Fibroblast of skin of left biceps (primary cell): ENCODE results near the gene ZSWIM5.
"Not testable (repeated sequence)": the region's sequence is repeated elsewhere in the genome, so short reads cannot be mapped to it uniquely, and the experiment has no call there.

Experiments used
- DNase-seq, 2 experiments: peaks; one replicate each; pipeline ENCODE4 v3.0.0-alpha.2; 2013; ENCODE audit warnings: low read depth in 2 of 2

ZSWIM5 gene

DNA sequence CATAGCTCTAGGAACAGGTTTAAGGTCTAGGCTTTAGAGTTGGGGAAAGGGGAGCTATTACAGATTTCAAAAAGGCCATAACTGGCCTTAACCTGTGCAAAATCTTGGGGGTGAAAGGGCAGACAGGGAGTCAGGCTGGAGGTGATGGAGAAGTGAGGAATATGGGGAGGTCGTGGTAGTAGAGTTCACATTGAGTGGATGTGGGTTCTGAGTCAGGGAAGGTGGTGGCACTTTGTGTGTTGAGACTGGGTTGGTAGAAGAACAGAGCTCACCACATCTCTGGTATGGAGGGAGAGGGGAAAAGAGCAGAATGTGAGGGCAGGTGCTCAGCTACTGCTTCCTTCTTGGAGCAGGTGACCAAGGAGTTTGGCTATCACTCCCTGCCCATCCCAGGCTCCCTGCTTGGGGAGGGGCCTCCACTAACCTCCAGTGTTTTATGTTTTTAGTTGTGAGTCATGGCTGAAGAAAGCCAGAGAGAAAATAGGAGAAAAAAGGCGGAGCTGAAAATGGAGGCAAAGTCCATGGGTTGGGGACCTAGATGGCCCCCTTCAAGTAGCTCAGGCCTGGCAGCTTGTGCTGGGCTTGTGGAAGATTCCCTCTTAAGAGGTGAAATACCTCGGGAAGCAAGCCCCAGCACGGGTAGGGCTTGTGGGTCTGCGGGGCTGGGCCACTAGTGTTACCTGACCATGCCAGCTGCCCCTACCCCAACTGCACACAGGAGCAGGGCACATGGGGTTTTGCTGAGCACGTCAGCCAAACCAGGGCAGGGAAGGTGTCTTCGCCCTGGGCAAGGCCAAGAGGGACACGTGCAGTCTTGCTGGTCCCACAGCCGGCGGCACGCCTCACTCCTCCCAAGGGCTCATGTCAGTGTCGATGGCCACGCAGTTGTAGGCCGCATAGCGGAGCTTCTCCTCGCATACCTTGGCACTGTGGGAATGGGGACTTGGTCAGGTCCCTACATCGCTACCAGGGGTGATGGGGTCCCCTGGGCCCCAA is 203.5 kb downstream of the ZSWIM5 start:
- no peak for DNase-seq

DNA sequence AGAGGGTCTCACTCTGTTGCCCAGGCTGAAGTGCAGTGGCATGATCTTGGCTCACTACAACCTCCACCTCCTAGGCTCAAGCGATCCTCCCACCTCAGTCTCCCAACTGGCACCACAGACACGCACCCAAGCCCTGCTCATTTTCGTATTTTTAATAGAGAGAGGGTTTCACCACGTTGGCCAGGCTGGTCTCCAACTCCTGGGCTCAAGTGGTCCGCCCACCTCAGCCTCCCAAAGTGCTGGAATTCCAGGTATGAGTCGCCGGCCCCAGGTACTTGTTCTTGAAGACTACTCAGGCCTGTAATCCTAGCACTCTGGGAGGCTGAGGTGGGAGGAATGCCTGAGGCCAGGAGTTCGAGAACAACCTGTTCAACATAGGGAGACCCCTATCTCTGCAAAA is 204.8 kb downstream of the ZSWIM5 start:
- not testable (repeated sequence) for DNase-seq

DNA sequence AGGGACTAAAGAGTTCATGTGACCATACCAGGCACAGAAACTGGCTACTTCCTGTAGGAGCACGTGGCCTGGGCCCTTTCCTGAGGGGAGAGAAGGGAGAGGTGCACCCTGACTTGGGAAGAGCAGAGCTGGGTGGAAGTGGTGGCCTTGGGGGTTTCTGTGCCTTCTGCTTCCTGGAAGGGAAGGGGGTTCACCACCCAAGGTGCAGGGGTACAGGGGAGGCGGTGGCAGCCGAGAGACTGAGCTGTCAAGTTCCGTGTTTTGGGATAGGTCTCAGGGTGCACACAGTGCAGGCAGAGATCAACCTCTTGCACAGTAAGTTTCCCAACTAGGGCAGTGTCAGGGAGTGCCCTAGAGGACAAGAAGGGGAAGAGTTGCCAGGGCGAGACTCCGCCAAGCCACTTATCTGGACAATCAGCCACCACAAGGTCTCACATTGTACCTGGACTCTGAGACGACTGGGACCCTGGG is 205.4 kb downstream of the ZSWIM5 start:
- DNase-seq = no peak

DNA sequence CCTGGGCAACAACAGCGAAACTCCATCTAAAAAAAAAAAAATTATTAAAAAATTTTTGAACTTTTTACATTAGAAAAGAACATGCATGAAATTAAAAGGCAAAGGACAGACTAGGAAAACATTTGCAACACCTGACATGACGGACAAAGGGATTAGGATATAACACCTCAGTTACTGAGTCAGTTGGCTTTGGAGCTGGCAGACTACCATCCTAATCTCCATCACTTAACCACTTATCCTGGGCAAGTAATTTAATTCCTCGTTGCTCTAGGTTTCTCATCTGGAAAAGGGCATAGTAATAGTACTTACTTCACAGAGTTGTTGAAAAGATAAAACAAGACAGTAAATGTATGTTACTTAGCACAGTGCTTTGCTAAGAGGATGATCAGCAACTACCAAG is 207.2 kb downstream of the ZSWIM5 start:
- no peak for DNase-seq

DNA sequence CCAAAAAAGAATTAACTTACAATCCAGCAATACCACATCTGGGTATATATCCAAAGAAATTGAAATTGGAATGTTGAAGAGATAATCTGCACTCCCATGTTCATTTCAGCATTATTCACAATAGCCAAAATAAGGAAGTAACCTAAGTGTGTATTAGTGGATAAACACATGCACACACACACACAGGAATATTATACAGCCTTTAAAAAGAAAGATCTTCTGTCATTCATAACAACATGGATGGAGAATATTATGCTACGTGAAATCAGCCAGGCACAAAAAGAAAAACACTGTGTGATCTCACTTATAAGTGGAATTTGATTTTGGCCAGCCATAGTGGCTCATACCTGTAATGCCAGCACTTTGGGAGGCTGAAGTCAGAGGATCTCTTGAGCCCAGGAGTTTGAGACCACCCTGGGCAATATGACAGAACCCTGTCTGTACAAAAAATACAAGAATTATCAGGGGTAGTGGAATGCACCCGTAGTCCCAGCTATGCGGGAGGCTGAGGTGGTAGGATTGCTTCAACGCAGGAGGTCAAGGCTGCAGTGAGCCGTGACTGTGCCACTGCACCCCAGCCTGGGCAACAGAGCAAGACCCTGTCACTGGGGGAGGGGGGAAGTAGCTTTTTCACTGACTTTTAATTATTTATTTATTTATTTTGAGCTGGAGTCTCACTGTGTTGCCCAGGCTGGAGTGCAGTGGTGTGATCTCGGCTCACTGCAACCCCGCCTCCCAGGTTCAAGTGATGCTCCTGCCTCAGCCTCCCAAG is 210.8 kb downstream of the ZSWIM5 start:
- DNase-seq = no peak

DNA sequence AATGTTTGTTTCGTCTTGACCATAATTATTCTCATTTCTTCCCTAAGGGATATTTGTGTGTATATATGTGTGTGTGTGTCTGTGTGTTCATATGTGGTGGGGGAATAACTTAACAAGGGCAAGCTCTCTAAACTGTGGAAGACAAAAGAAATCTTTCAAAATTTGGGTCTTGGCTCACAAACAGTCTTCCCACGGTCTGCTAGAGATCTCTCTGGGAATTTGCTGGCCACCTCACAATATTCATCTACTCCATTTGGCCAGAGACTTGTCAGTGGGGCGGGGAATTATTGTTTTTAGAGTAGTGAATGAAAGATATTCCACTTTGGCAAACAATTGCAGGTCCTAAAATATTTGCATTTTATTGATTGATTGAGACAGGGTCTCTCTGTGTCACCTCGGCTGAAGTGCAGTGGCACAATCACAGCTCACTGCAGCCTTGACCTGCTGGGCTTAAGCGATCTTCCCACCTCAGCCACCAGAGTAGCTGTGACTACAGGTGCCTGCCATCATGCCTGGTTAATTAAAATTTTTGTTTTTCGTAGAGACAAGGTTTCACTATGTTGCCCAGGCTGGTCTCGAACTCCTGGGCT is 212.0 kb downstream of the ZSWIM5 start:
- DNase-seq = no peak

DNA sequence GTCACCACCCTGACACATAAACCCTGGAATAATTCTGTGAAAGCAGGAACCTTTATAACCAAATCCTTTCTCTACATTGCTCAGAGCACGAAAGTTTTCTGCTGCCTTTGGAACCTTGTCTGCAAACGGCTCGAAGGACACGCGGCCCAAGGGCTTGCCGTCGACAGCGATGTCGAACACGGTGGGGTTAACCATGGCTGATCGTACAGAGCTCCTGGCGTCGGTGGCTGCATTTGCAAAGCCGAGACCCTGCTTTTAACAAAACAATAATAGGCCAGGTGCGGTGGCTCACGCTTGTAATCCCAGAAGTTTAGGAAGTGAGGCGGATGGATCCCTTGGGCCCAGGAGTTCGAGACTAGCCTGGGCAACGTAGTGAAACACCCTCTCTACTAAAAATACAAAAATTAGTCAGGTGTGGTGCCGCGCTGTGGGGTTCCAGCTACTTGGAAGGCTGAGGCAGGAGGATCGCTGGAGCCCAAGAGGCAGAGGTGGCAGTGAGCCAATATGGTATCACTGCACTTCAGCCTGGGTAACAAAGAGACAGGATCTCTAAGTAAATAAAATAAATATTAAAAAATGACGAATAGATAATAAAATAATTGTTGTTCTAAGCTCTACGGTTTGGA is 217.8 kb downstream of the ZSWIM5 start:
- DNase-seq = no peak

DNA sequence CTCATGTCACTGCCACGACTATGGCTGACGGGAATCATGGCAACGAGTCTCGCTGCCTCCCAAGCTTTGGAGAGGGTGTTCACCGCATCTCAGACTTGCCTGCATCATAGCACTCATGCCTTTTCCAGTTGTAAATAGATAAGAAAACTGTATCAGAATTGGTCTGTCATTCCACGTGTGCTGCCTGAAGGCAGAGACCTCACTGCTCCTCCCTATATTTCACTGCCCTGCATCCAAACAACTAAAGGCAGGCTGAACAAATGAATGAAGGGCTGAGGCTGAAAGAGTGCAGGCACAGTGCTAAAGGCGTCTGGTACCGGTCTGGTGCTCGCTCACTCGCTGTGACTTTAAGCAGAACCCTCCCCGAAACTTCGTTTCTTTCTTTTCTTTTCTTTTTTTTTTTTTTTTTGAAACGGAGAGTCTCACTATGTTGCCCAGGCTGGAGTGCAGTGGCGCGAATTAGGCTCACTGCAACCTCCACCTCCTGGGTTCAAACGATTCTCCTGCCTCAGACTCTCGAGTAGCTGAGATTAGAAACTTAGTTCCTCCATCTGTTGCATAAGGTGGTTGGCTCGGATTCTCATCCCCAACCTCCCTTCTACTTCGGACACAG is 220.6 kb downstream of the ZSWIM5 start:
- no peak for DNase-seq

DNA sequence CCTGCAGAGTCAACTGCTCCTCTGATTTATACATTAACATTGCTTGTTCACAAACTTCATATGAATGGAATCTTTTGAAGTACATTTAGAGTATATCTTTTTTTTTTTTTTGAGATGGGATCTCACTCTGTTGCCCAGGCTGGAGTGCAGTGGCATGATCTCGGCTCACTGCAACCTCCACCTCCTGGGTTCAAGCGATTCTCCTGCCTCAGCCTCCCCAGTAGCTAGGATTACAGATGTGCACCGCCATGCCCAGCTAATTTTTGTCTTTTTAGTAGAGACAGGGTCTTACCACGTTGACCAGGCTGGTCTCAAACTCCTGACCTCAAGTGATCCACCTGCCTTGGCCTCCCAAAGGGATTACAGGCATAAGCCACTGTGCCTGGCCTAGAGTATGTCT is 229.0 kb downstream of the ZSWIM5 start:
- DNase-seq = not testable (repeated sequence)

DNA sequence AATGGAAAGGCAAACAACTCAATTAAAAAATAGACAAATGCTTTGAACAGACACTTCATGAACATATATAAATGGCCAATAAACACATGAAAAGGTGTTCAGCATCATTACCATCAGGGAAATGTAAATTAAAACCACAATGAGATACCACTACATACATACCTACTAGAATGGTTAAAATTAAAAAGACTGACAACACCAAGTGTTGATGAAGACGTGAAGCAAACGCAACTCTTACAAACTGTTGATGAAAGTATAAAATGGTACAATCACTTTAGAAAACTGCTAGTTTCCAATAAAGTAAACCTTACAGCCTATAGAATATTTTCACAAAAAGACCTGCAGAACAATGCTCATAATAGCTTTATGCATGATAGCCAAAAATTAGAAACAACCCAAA is 230.2 kb downstream of the ZSWIM5 start:
- DNase-seq = no peak

DNA sequence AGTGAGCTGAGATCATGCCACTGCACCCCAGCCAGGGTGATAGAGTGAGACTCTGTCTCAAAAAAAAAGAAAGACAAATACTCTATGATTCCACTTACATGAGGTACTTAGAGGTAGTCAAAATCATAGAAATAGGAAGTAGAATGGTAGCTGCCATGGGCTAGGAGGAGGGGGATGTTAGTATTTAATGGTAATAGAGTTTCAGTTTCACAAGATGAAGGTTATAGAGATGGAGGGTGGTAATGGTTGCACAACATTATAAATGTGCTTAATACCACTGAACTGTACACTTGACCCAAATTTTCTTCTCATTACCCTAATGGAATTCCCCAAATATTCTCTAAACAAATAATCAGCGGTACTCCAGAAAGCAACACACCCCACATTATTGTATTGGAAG is 232.8 kb downstream of the ZSWIM5 start:
- no peak for DNase-seq

DNA sequence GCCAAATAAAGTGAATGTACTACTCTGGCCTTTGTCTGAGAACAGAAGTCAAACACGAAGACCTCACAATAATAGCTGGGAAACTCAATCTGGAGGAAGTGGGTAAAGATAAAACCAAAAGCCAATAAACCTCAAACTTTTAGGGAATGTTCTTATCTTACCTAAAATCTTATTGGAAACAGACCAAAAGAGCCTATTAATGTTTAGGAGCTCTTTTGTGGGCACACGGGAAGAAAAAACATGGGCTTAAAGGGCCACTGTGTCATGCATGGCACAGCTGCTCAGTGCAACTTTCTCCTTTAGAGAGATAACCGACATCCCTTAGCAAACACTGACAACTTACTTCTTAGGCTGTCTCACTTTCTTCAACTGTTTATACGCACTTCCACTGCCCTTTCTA is 236.1 kb downstream of the ZSWIM5 start:
- no peak for DNase-seq
